GM18873 (cell line): ENCODE results near the gene FAM163A.
"Not testable (repeated sequence)": the region's sequence is repeated elsewhere in the genome, so short reads cannot be mapped to it uniquely, and the experiment has no call there.

Experiments
- ATAC-seq: cut with Tn5 transposase; IDR thresholded peaks from one replicate; pipeline ENCODE4 v1.9.1; 2021; ENCODE audit warnings: mild to moderate bottlenecking, moderate library complexity, moderate number of reproducible peaks; ENCODE audit not compliant: unreplicated experiment, low FRiP score

Gene FAM163A

DNA sequence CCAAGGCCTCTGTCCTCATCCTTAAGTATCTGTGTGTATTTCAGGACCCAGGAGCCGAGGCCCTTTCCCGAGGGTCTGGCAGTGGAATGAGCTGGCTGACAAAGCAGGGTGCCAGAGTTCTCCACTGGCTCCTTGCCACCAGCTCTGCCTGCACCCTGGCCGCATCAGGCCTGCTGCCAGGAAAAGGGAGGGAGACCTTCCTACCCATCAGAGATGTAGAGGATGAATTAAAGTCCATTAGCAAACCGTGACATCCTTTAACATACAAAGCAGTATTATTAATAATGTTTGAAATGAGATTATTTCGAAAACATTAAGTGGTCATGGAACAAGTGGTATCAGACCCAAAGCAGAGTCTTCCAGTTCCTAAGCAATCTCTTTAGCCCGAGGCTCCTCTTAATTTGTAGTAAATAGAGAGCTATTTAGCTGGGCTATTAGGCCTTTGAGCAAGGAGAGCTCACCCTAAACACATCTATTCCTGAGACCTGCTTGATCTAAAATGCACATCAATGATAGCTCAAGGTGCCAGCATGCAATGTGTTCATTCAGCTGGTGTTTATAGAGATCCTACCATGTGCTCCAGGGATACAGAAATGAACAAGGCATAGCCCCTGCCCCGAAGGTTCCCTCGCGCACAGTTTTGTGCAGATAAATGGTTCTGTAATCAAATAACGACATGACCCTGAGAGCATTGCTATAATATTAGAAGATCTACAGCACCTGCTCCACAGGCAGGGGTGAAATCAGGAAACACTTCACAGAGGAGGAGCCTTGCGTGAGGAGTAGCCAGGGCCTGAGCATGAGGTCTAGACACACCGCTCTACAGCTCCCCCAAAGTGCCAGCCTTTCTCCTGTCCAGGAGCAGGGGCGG, 44.0 kb downstream of the FAM163A start:
- no peak for ATAC-seq

DNA sequence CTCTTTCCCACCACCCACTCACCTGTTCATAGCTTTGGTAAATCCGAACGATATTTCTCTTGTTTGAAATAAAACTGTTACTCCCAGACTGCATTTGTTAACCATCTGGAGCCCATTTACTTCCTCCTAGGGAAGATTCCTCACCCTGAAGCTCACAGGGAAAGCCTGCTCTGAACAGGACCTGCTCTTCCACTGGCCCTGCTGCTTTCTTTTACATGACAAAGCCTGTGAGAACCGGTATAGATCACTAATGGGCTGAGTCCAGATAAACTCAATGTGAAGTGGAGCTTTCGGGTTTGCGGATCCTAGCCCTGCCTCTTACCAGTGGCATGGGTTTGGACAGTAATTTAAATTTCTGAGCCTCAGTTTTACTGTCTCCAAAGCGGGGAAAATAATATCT, 45.2 kb downstream of the FAM163A start:
- no peak for ATAC-seq

- no peak for ATAC-seq
Measured at GRCh38 chr1:179793281-179793680, 50.2 kb downstream of the FAM163A start.

DNA sequence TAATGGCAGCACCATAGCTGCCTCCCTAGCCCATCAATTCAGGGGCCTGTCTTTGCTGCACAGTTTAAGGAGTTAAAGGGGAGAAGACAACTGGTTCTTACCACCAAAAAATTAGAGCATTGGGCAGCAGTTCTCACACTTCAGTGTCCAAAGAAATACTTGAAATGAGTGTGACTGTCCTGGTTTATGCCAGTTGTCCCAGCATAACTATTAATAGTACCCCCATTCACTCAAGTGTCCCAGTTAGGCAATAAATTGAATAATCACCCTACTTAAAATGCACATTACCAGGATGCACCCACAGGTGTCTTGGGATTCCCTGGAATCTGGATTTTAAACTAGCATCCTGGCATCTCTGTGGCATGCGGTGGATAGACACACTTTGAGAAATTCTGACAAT, 51.1 kb downstream of the FAM163A start:
- ATAC-seq = no peak

DNA sequence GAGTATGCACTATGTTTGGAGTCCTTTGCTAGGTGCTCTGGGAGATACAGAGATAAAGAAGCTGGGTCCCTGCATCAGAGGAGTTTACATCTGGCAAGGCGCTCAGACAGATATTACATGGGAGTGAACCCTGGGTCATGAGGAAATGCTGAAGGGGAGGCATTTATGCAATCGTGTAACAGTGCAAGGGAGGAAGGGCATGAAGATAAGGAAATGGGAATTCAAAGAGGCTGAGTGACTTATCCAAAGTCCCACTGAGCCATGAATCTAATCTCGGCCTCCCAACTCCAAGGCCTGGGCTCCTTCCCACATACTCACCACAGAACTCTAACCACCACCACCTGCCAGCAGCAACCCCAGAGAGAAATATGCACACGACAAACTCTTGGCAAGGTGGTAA, 51.6 kb downstream of the FAM163A start:
- no peak for ATAC-seq

DNA sequence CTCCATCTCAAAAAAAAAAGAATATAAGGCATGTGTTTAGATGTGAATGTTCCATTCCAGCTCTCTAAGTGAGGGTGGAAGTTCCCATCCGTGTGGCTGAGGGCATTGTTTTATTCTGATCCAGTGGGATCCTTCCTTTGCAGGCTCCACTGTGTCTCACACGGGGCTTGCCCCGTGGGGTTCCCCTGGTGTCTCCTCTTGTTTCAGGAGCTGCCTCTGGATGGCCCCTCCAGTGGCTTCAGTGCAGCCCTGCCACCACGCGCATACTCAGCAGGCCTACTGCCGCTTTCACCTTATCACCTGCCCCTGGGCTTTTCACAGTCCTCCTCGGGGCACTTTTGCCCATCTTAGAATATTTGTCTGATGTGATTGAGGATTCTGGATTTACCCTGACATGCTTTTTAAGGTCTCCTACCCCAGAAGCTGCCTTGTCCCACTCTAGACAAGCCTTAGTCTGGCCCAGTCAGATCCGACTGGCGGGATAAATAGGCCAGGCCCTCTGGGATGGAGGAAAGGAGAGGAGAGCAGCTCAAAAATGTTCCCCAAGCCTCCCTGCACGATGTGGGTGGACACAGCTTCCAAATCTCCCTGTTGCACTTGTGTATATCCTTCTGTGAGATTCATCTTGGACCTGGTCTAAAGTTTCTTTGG, 55.2 kb downstream of the FAM163A start:
- no peak for ATAC-seq

- no peak for ATAC-seq
Measured at GRCh38 chr1:179798864-179799516, 55.9 kb downstream of the FAM163A start.

GRCh38 chr1:179800481-179800880, 57.4 kb downstream of the FAM163A start:
- ATAC-seq = no peak

- no peak for ATAC-seq
Measured at GRCh38 chr1:179803104-179803503, 60.0 kb downstream of the FAM163A start.

DNA sequence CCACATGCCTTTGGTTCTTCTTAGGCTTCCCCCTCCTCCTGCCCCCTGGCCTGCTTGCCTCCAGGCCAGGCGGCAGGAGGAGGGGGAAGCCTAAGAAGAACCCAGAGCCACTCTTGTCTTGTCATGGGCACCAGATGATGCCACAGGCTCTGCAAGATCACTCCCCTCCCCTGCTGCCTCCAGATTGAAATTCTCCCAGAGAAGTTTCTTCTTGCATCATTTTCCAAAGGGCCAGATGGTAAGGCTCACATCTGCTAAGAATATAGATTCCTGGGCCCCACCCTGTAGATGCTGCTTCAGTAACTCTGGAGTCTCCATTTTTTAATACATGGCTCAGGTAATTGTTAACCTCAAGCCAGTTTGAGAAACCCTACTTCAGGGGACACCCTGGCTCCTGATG, 60.8 kb downstream of the FAM163A start:
- no peak for ATAC-seq

GRCh38 chr1:179804417-179804816, 61.3 kb downstream of the FAM163A start:
- ATAC-seq = not testable (repeated sequence)

DNA sequence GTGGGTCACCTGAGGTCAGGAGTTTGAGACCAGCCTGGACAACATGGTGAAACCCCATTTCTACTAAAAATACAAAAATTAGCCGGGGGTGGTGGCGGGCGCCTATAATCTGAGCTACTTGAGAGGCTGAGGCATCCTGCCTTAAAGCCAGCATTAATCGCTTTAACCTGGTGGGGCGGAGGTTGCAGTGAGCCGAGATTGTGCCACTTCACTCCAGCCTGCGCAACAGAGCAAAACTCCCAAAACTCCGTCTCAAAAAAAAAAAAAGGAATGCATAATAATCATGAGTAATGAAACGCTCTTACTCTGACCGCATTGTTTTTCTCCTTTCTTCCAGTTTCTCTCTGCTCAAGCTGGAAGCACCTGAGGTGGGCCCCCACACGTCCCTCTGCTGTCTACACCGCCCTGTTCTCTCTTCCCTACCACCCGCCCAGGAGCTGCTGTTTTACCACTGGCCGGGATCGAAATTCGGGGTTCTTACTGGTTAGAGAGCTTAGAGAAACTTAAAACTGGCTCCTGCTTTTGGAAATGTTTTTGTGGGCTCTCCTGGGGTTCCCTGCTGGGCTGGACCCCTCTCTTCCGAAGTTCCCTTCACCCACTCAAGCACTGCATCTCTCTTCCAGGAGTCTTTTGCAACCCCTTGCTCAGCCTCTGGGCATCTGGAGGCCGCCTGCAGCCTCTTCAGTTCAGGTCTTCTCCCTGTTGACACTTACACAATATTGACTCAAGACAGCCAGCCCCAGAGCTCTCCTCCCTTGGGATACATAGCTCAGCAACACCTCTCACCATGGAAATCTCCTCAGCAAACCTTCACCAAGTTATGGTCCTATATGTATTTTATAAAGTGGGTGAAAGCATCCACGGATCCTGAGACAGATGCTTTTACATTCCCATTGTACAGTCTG, 62.5 kb downstream of the FAM163A start:
- ATAC-seq = no peak

DNA sequence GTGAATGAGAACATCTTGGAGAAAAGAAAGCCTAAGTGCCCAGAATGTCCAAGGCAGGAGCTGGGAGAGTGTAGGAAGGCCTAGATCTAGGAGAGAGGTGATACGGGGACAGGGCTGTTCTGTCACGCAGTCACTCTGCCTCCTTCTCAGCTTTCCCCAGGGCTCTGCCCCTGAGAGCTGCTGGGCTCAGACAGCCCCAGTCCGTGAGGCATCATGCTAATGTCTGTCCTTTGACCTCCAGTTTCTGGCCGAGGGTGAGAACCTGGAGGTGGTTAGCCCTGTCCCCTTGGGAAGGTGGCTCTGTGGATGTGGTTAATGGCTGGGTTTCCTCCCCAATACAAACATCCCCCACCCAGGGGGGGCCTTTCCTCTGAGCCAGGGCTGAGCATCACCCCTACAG, 63.2 kb downstream of the FAM163A start:
- ATAC-seq = no peak

DNA sequence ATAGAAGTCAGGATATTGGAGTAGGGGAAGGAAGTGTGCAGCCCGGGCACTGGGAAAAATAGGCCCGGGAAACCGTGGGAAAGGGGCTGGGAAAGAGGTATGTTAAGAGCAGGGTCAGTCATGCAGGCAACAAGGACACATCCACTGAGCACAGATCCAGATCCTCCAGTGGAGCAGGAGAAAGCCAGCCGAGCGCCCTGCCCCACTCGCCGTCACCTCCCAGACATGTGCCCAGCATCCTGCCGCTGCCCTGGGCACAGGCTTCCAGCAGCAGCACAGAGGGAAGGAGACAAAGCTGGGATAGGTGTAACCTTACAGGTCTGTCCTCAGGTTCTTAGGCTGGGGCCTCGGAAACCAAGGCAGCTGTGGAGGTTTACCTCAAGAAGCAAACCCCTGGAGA, 64.2 kb downstream of the FAM163A start:
- ATAC-seq = no peak

DNA sequence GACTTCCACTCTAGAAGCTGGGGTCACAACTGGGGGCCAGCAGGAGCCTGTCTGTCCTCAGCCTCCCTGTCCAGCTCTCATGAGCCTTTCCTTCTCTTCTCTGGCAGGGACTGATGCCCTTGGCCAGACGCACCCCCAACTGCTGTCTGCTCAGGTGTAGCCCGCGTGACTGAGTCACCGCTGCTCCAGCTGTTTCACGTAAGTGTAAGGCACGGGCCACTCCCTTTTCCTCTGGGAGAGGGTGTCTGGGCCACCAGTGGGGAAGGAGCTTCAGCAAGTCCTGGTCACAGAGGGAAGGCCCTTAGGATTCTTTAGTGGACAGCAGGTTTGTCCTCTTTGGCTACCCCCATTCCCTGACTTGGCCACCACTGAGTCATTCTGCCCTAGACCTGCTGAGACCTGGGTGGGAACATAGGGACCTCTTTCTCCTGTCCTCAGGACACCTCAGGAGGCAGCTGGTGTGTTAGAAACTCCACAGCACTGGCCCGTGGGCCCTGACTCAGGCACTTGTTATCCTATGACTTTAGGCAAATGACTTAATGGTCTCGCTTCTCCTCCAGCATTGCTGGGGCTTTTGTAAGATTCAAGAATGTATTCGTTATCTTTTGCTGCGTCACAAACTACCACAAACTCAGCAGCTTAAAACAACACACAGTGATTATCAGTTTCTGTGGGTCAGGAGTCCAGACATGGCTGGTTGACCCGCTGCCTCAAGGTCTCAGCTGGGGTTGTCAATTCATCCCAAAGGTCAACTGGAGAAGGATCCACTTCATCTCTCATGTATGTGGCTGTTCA, 64.8 kb downstream of the FAM163A start:
- ATAC-seq = no peak

- ATAC-seq = no peak
Measured at GRCh38 chr1:179808503-179808902, 65.4 kb downstream of the FAM163A start.

DNA sequence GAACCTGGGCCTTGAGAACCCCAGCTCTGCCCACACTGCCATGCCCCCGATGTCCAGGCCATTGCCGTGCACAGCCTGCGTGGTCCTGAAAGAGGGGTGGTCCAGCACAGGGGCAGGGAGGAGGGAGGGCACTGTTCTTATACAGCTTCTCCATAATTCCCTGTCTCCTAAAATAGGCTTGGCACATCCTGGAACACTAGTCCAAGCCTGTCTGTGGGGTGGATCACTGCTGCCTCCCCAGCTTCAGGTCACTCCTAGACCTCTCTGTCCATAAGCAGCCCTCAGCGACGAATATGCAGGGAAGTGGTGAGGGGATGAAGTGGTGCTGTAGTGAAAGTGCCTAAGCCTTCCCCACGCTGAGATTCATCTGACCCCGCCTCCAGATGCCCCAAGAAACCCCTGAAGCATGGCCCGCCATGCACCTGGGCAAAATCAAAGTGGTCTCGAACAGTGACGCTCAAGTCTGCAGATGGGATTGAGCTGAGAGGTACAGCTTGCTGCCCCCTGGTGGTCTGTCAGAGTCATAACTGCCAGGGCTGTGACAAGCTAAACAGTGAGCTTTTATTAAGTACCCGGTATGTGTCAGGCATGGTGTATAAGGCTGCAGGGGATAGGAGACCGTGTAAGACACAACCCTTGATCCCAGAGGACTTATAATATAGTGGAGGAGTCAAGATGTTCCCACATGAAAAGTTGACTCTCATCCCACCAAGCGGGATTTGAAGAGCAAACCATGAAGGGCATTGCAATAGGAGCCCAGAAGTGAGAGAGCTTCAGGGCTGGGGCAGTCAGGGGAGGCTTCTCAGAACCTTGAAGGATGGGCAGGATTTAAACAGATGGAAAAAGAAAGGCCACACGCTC, 66.6 kb downstream of the FAM163A start:
- ATAC-seq = peak; percentile 56

GRCh38 chr1:179810367-179810715, 67.2 kb downstream of the FAM163A start:
- no peak for ATAC-seq
